Uterus (tissue), 2 donors: ENCODE data around the gene ZNF337.
"Not testable (repeated sequence)": the region's sequence is repeated elsewhere in the genome, so short reads cannot be mapped to it uniquely, and the experiment has no call there.

Source experiments
- CTCF ChIP-seq, 4 experiments: fragments of 200-600 bp in 2 of 4; fragments of 450-650 bp in 2 of 4; sonication (generic) in 2 of 4; IDR thresholded peaks; one replicate each; pipeline ENCODE4 v1.5.1; 2016 to 2019; ENCODE audit warnings: antibody characterized with exemption in 4 of 4, mild to moderate bottlenecking in 2 of 4, moderate library complexity in 1 of 4
- POLR2A ChIP-seq, 2 donors: fragments of 450-650 bp; IDR thresholded peaks; one replicate each; pipeline ENCODE4 v1.6.1; 2016; ENCODE audit warnings: antibody characterized with exemption in 2 of 2, mild to moderate bottlenecking in 1 of 2, moderate library complexity in 1 of 2

GRCh38 chr20:25683826-25684225 lies 12.8 kb downstream of the ZNF337 start:
- TF ChIP-seq CTCF, POLR2A (IDR thresholded peaks at IDR 0.05): not testable (repeated sequence)
